Measurements from ENCODE around the gene VWC2L. TPM values are rescaled to one million over a fixed set of nuclear protein-coding genes. Genes with fewer than 3 reads are reported as not detected.

VWC2L gene
- total and polyA plus RNA-seq, 2 experiments from 2014 or later = not detected

- Mint-ChIP-seq H3K4me3 (no peak overlapping the region), H3K27me3 (ENCODE audit: insufficient read depth, low read depth, poor library complexity) (peaks cover 2% of the 10 kb centered on the region), H3K36me3 (ENCODE audit: low read depth) (no peaks in the 10 kb centered on the region), H3K27ac (no peak overlapping the region), H3K9me3 (no peaks in the 10 kb centered on the region), H3K4me1 (peaks cover 13% of the 10 kb centered on the region)
- no peaks in the 10 kb centered on the region for H3K9me2 ChIP-seq (ENCODE audit: insufficient read depth)
- no peaks in the 10 kb centered on the region for H3K27me3 ChIP-seq (ENCODE audit: insufficient read depth)
- ATAC-seq (no peak), DNase-seq (ENCODE audit: low spot score) (no peak)
- no peaks in the 10 kb centered on the region for H3F3A ChIP-seq (replicated peaks; ENCODE audit: low read depth)
- no peak overlapping the region for H3K27ac ChIP-seq (ENCODE audit: low read depth)
- no peak overlapping the region for H2AFZ ChIP-seq
- no peak overlapping the region for H3K4me3 ChIP-seq
- TF ChIP-seq JUNB (IDR thresholded peaks at IDR 0.05; ENCODE audit: unreplicated experiment) (no peak), CTCF (conservative IDR thresholded peaks at IDR 0.05; ENCODE audit: low read depth in 2 of 2) (0 out of 4 replicates have a peak, but pooled peaks of 1 of the 2 experiments have one; percentile 24), ZNF462 (CRISPR knock-in tag; IDR thresholded peaks at IDR 0.05) (no peak)
- H4K20me1 ChIP-seq (replicated peaks; ENCODE audit: insufficient read depth) = no peaks in the 10 kb centered on the region
- no peak overlapping the region for H3K4me2 ChIP-seq
- no peaks in the 10 kb centered on the region for H3K79me2 ChIP-seq (replicated peaks; ENCODE audit: insufficient read depth)
- no peaks in the 10 kb centered on the region for H3K4me1 ChIP-seq (ENCODE audit: insufficient read depth)
- no peaks in the 10 kb centered on the region for H3K36me3 ChIP-seq (ENCODE audit: insufficient read depth)
Measured at GRCh38 chr2:214575030-214575429, 164.2 kb downstream of the VWC2L start.

GRCh38 chr2:214575465-214575864, 164.6 kb downstream of the VWC2L start:
- no peaks in the 10 kb centered on the region for H3K79me2 ChIP-seq (replicated peaks; ENCODE audit: insufficient read depth)
- no peaks in the 10 kb centered on the region for H3K4me1 ChIP-seq (ENCODE audit: insufficient read depth)
- H3K27me3 ChIP-seq (ENCODE audit: insufficient read depth) = no peaks in the 10 kb centered on the region
- no peaks in the 10 kb centered on the region for H3K36me3 ChIP-seq (ENCODE audit: insufficient read depth)
- DNase-seq (ENCODE audit: low spot score) = no peak
- H3K4me3 ChIP-seq = no peak overlapping the region
- Mint-ChIP-seq H3K36me3 (ENCODE audit: low read depth) (no peaks in the 10 kb centered on the region), H3K27me3 (ENCODE audit: insufficient read depth, low read depth, poor library complexity) (peaks cover 2% of the 10 kb centered on the region), H3K4me1 (peaks cover 13% of the 10 kb centered on the region), H3K9me3 (no peaks in the 10 kb centered on the region), H3K27ac (no peak overlapping the region), H3K4me3 (no peak overlapping the region)
- H4K20me1 ChIP-seq (replicated peaks; ENCODE audit: insufficient read depth) = no peaks in the 10 kb centered on the region
- no peaks in the 10 kb centered on the region for H3F3A ChIP-seq (replicated peaks; ENCODE audit: low read depth)
- no peak overlapping the region for H3K4me2 ChIP-seq
- H3K27ac ChIP-seq (ENCODE audit: low read depth) = no peak overlapping the region
- no peak overlapping the region for H2AFZ ChIP-seq
- H3K9me2 ChIP-seq (ENCODE audit: insufficient read depth) = no peaks in the 10 kb centered on the region
- no peak for TF ChIP-seq CTCF (conservative IDR thresholded peaks at IDR 0.05; ENCODE audit: low read depth in 2 of 2)
- TF ChIP-seq ETS1 (IDR thresholded peaks at IDR 0.05) = no peak
- no peak for ATAC-seq

All from GM23338 (cell line).